HepG2 (cell line): ENCODE results near the gene ALOX12. TPM values are rescaled to one million over a fixed set of nuclear protein-coding genes. Genes with fewer than 3 reads are reported as not detected.

Experiments used
- ATAC-seq: fragments of 200-7000 bp; cut with Tn5 transposase; 3 replicates; pipeline ENCODE4 v1.9.1; 2020; ENCODE audit warnings: mild to moderate bottlenecking, moderate library complexity
- BruUV-seq: library from RNA; stranded (reverse); fragments of 400-500 nt; replicated peaks from 2 replicates; lab custom pipeline; 2021; lab: Mats Ljungman, UMichigan
- CTCF ChIA-PET: fragments of 300-600 bp; formaldehyde crosslinking; extraction: SDS; loops from one replicate; lab custom pipeline; 2021; ENCODE audit warnings: low total read pairs, inconsistent platforms, low intra/inter-chr PET ratio; lab: Yijun Ruan, JAX
- POLR2A ChIA-PET: fragments of 350-600 bp; sonication (Branson Sonifier 250); formaldehyde crosslinking; loops from one replicate; lab custom pipeline; 2020; ENCODE audit warnings: antibody characterized with exemption, inconsistent platforms; lab: Yijun Ruan, JAX
- DNase-seq: peaks from one replicate; pipeline ENCODE4 v3.0.0-alpha.2; 2015; ENCODE audit warnings: low spot score
- FAIRE-seq: peaks from 3 replicates; lab custom pipeline; 2011; peaks lifted over from hg19 to GRCh38; lab: Jason Lieb, UNC
- H2AFZ ChIP-seq: one replicate; pipeline ENCODE4 v1.6.1; 2011; ENCODE audit warnings: low read length, inconsistent platforms
- H3K27ac ChIP-seq: fragments of 300-600 bp; 3 replicates; pipeline ENCODE4 v1.8.0; 2011; ENCODE audit warnings: mixed run types, mild to moderate bottlenecking, mixed read lengths, low read length, inconsistent platforms; ENCODE audit not compliant: insufficient read depth; ENCODE audit errors: extremely low read length
- H3K27me3 ChIP-seq, 2 experiments: fragments of 200-600 bp in 1 of 2; 2 replicates in 1 of 2; 3 replicates in 1 of 2; pipeline versions ENCODE4 v1.6.0 to v1.8.0; 2011; ENCODE audit warnings: low read length in 2 of 2, mild to moderate bottlenecking in 2 of 2, moderate library complexity in 2 of 2, inconsistent platforms in 1 of 2; ENCODE audit not compliant: insufficient read depth in 2 of 2, control insufficient read depth in 1 of 2
- H3K36me3 ChIP-seq, 2 experiments: fragments of 200-600 bp in 1 of 2; replicated peaks in 1 of 2; 2 replicates in 1 of 2; 3 replicates in 1 of 2; pipeline versions ENCODE4 v1.5.1 to v1.8.0; 2011; ENCODE audit warnings: low read length in 2 of 2, inconsistent platforms in 1 of 2; ENCODE audit not compliant: insufficient read depth in 2 of 2, control insufficient read depth in 1 of 2
- H3K4me1 ChIP-seq: 2 replicates; pipeline ENCODE4 v1.5.1; 2012; ENCODE audit warnings: low read length, inconsistent platforms; ENCODE audit not compliant: insufficient read depth
- H3K4me2 ChIP-seq: 2 replicates; pipeline ENCODE4 v1.6.0; 2011; ENCODE audit warnings: low read depth, low read length, inconsistent platforms
- H3K4me3 ChIP-seq, 3 experiments: fragments of 200-600 bp in 1 of 3; sonication (generic), shearing (Covaris generic) in 1 of 3; replicated peaks in 1 of 3; 2 replicates each; pipeline ENCODE4 v1.5.1; 2011 to 2016; ENCODE audit warnings: low read length in 3 of 3, inconsistent platforms in 2 of 3, low read depth in 2 of 3, mild to moderate bottlenecking in 2 of 3, control low read depth in 1 of 3, mixed read lengths in 1 of 3; ENCODE audit not compliant: insufficient read depth in 1 of 3
- H3K79me2 ChIP-seq: one replicate; pipeline ENCODE4 v1.6.1; 2011; ENCODE audit warnings: low read length, inconsistent platforms; ENCODE audit not compliant: insufficient read depth
- H3K9ac ChIP-seq: 2 replicates; pipeline ENCODE4 v1.6.0; 2011; ENCODE audit warnings: mild to moderate bottlenecking, low read depth, low read length, inconsistent platforms; ENCODE audit not compliant: insufficient read depth
- H3K9me3 ChIP-seq: 2 replicates; pipeline ENCODE4 v1.5.1; 2012; ENCODE audit warnings: mild to moderate bottlenecking, low read length
- H4K20me1 ChIP-seq: 2 replicates; pipeline ENCODE4 v1.6.0; 2011; ENCODE audit warnings: inconsistent platforms, mild to moderate bottlenecking, low read length, moderate library complexity; ENCODE audit not compliant: insufficient read depth
- AGO2 ChIP-seq: fragments of 200-400 bp; formaldehyde crosslinking; optimal IDR thresholded peaks from 2 replicates; pipeline ENCODE3; 2017; ENCODE audit warnings: mild to moderate bottlenecking, low read depth, low read length, moderate library complexity
- ARNTL ChIP-seq: sonication (generic); formaldehyde crosslinking; IDR thresholded peaks from 2 replicates; pipeline ENCODE4 v1.4.0; 2020; ENCODE audit warnings: mild to moderate bottlenecking, missing genetic modification reagents
- BRCA1 ChIP-seq: sonication (generic); formaldehyde crosslinking; IDR thresholded peaks from 2 replicates; pipeline ENCODE4 v1.4.0; 2020; ENCODE audit warnings: missing genetic modification reagents
- GFI1 ChIP-seq: sonication (generic); formaldehyde crosslinking; IDR thresholded peaks from 2 replicates; pipeline ENCODE4 v1.5.0; 2020; ENCODE audit warnings: missing genetic modification reagents, mild to moderate bottlenecking, borderline replicate concordance
- HMGXB4 ChIP-seq, 2 experiments: sonication (generic) in 1 of 2; formaldehyde crosslinking in 1 of 2; IDR thresholded peaks; 2 replicates each; pipeline versions ENCODE4 v1.4.0 to v1.6.1; 2018 to 2020; ENCODE audit warnings: missing genetic modification reagents in 2 of 2, borderline replicate concordance in 1 of 2, low read depth in 1 of 2, mild to moderate bottlenecking in 1 of 2, missing biosample characterization in 1 of 2
- NFE2L2 ChIP-seq: fragments of 150-350 bp; IDR thresholded peaks from 2 replicates; pipeline ENCODE4 v1.6.1; 2014; ENCODE audit warnings: low read length
- NR2F6 ChIP-seq, 2 experiments: IDR thresholded peaks; 2 replicates each; pipeline ENCODE4 v1.6.1; 2016; ENCODE audit warnings: antibody characterized with exemption in 1 of 2, mild to moderate bottlenecking in 1 of 2
- TOPORS ChIP-seq: sonication (generic); formaldehyde crosslinking; IDR thresholded peaks from 2 replicates; pipeline ENCODE4 v1.8.0; 2023; ENCODE audit warnings: mild to moderate bottlenecking, missing genetic modification reagents
- ZNF329 ChIP-seq: sonication (generic); formaldehyde crosslinking; IDR thresholded peaks from 2 replicates; pipeline ENCODE4 v1.9.0; 2021; ENCODE audit warnings: low read depth, mild to moderate bottlenecking, missing genetic modification reagents
- WGBS: methylation state at CpG from one replicate; pipeline ENCODE4 v1.1.6; 2017; ENCODE audit warnings: low lambda C conversion rate; 5-methylcytosine and 5-hydroxymethylcytosine counted together
- in situ Hi-C: cut with HindIII; loops from 2 replicates; pipeline ENCODE4 v1.10.0; 2017; ENCODE audit warnings: low pct_unique_long_range_greater_than_20kb; ENCODE audit not compliant: extremely low pct_ligation_motif_present
- intact Hi-C: fragments of 100-400 bp; cut with micrococcal nuclease; formaldehyde crosslinking; loops from one replicate; pipeline ENCODE4 v1.10.0; 2022; ENCODE audit not compliant: unreplicated experiment
- polyA plus RNA-seq, 8 experiments: library from polyadenylated mRNA; depleted of rRNA in 3 of 8; stranded (reverse) in 7 of 8; unstranded in 1 of 8; fragments of >200 nt; fragmentation: Illumina TruSeq in 4 of 8; extraction: Trizol in 4 of 8; gene quantifications; 2 replicates each; pipeline versions ENCODE4 v1.2.1 to v1.2.3, GENCODE V29; 2011 to 2016; ENCODE audit warnings: low read depth in 4 of 8, missing spikeins in 1 of 8, mixed read lengths in 1 of 8; ENCODE audit not compliant: insufficient read depth in 1 of 8
- total RNA-seq, 5 experiments: library from RNA; depleted of rRNA; stranded (reverse); fragments of >200 nt; fragmentation: Illumina TruSeq; extraction: Trizol; gene quantifications; 2 replicates each; pipeline ENCODE4 v1.2.3, GENCODE V29; 2016; ENCODE audit warnings: low read depth in 1 of 5
- TF ChIP-seq, protein P1 (sequence below): sonication (generic); formaldehyde crosslinking; conservative IDR thresholded peaks from 2 replicates; pipeline ENCODE4 v1.5.0; 2020; ENCODE audit warnings: missing genetic modification reagents
- TF ChIP-seq, protein P2 (sequence below): sonication (generic); formaldehyde crosslinking; IDR thresholded peaks from 2 replicates; pipeline ENCODE4 v1.4.0; 2020; ENCODE audit warnings: missing genetic modification reagents
- TF ChIP-seq, protein P3 (sequence below), 2 experiments: IDR thresholded peaks; 2 replicates each; pipeline ENCODE4 v1.6.1; 2011 to 2012; ENCODE audit warnings: low read length in 2 of 2, borderline replicate concordance in 1 of 2, low read depth in 1 of 2, mild to moderate bottlenecking in 1 of 2, moderate library complexity in 1 of 2

ALOX12 gene
- total and polyA plus RNA-seq, 2 of the 13 experiments (the other 11 are each of a cell fraction or from before 2014, with no cell fraction given) = not detected

DNA sequence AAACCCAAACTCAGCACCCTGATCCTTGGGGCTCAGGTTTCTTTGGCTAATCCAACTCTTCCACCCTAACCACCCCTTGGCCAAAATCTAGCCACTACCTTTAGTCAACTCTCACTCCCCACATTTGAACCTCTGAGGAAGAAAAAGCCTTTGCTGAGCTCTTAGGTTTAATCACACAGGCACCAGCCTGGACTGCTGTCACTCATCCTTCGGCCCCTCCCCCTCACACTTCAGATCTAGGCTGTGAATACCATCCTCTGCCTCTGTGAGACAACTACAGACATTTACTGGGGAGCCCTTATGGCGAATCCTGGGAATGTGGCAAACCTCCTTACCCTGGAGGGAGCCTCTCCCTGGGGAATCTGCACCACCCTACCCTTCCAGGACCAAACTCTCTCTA is 11.3 kb downstream of the ALOX12 start:
- ChIA-PET CTCF (no interaction called here), POLR2A (no interaction called here)
- no TSS peak for BruUV-seq
- Histone ChIP-seq H3K27me3 (no peaks in the 10 kb centered on the region; a peak in 1 of 5 replicates), H3K9ac (no peak overlapping the region), H3K4me1 (peaks cover 22% of the 10 kb centered on the region), H4K20me1 (peaks cover 4% of the 10 kb centered on the region; the same call in 1 of the 2 replicates), H3K4me2 (no peak overlapping the region), H3K36me3 (peaks cover 8 to 22% of the 10 kb centered on the region in 2 experiments; a peak in 4 of 5 replicates), H3K4me3 (no peak overlapping the region), H3K79me2 (peaks cover 29% of the 10 kb centered on the region), H2AFZ (no peak overlapping the region), H3K27ac (no peak overlapping the region), H3K9me3 (no peaks in the 10 kb centered on the region)
- FAIRE-seq = no peak
- in situ Hi-C loops = loop anchor here (10.0 kb wide), 1 partner anchor 152 kb away; no protein-coding TSS in a partner anchor
- intact Hi-C loops = loop anchor here (5.0 kb wide), 1 partner anchor 345 kb away; no protein-coding TSS in a partner anchor
- ATAC-seq = no peak
- WGBS = 94% methylated on average over 2 of the region's 2 CpGs
- DNase-seq = no peak
- TF ChIP-seq, protein P1, sequence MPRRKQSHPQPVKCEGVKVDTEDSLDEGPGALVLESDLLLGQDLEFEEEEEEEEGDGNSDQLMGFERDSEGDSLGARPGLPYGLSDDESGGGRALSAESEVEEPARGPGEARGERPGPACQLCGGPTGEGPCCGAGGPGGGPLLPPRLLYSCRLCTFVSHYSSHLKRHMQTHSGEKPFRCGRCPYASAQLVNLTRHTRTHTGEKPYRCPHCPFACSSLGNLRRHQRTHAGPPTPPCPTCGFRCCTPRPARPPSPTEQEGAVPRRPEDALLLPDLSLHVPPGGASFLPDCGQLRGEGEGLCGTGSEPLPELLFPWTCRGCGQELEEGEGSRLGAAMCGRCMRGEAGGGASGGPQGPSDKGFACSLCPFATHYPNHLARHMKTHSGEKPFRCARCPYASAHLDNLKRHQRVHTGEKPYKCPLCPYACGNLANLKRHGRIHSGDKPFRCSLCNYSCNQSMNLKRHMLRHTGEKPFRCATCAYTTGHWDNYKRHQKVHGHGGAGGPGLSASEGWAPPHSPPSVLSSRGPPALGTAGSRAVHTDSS = no peak
- TF ChIP-seq NFE2L2 = no peak
- TF ChIP-seq, protein P2, sequence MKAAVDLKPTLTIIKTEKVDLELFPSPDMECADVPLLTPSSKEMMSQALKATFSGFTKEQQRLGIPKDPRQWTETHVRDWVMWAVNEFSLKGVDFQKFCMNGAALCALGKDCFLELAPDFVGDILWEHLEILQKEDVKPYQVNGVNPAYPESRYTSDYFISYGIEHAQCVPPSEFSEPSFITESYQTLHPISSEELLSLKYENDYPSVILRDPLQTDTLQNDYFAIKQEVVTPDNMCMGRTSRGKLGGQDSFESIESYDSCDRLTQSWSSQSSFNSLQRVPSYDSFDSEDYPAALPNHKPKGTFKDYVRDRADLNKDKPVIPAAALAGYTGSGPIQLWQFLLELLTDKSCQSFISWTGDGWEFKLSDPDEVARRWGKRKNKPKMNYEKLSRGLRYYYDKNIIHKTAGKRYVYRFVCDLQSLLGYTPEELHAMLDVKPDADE (CRISPR knock-in tag) = no peak
- no peak for TF ChIP-seq BRCA1
- no peak for TF ChIP-seq HMGXB4 (CRISPR knock-in tag; IDR thresholded peaks at IDR 0.05; ENCODE audit: borderline replicate concordance in 1 of 2, low read depth in 1 of 2)
- TF ChIP-seq ARNTL (CRISPR knock-in tag) = no peak
- no peak for TF ChIP-seq GFI1 (CRISPR knock-in tag)
- no peak for TF ChIP-seq TOPORS (CRISPR knock-in tag)
- TF ChIP-seq NR2F6 (IDR thresholded peaks at IDR 0.05) = no peak
- TF ChIP-seq NR2F6 (CRISPR knock-in tag; IDR thresholded peaks at IDR 0.05) = no peak
- TF ChIP-seq AGO2 = no peak
- TF ChIP-seq, protein P3, sequence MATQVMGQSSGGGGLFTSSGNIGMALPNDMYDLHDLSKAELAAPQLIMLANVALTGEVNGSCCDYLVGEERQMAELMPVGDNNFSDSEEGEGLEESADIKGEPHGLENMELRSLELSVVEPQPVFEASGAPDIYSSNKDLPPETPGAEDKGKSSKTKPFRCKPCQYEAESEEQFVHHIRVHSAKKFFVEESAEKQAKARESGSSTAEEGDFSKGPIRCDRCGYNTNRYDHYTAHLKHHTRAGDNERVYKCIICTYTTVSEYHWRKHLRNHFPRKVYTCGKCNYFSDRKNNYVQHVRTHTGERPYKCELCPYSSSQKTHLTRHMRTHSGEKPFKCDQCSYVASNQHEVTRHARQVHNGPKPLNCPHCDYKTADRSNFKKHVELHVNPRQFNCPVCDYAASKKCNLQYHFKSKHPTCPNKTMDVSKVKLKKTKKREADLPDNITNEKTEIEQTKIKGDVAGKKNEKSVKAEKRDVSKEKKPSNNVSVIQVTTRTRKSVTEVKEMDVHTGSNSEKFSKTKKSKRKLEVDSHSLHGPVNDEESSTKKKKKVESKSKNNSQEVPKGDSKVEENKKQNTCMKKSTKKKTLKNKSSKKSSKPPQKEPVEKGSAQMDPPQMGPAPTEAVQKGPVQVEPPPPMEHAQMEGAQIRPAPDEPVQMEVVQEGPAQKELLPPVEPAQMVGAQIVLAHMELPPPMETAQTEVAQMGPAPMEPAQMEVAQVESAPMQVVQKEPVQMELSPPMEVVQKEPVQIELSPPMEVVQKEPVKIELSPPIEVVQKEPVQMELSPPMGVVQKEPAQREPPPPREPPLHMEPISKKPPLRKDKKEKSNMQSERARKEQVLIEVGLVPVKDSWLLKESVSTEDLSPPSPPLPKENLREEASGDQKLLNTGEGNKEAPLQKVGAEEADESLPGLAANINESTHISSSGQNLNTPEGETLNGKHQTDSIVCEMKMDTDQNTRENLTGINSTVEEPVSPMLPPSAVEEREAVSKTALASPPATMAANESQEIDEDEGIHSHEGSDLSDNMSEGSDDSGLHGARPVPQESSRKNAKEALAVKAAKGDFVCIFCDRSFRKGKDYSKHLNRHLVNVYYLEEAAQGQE (IDR thresholded peaks at IDR 0.05; ENCODE audit: borderline replicate concordance in 1 of 2, low read depth in 1 of 2, low read length in 2 of 2) = no peak
- no peak for TF ChIP-seq ZNF329 (CRISPR knock-in tag)
